ENCODE data around the gene RNF10. TPM values are rescaled to one million over a fixed set of nuclear protein-coding genes. Genes with fewer than 3 reads are reported as not detected.

The RNF10 gene
- total RNA-seq, 2 donors from 2014 or later: 182 to 212 TPM

Other genes starting within 250 kb of the RNF10 start
- 1,000 to 10,000 TPM; 2,951 to 6,256 TPM for gene RNU4-2, start 242.5 kb upstream of the RNF10 start, total RNA-seq
- gene RNU4-1, start 241.1 kb upstream of the RNF10 start, total RNA-seq: 1,000 to 10,000 TPM; 2,108 to 2,470 TPM
- gene SIRT4, start 232.0 kb upstream of the RNF10 start, total RNA-seq: 1 to 10 TPM; 3.1 to 4.1 TPM
- not detected for gene PLA2G1B, start 206.6 kb upstream of the RNF10 start, total RNA-seq
- gene MSI1, start 165.2 kb upstream of the RNF10 start, total RNA-seq: under 1 TPM in 1 of 2 donors, not detected in 1; 0.24 TPM
- gene COX6A1, start 96.2 kb upstream of the RNF10 start, total RNA-seq: 100 to 1,000 TPM; 291 to 437 TPM
- 10 to 100 TPM; 31.8 to 58.6 TPM for gene TRIAP1, start 88.0 kb upstream of the RNF10 start, total RNA-seq
- gene GATC, start 87.9 kb upstream of the RNF10 start, total RNA-seq: 10 to 100 TPM; 33.2 to 41.3 TPM
- gene SRSF9, start 64.6 kb upstream of the RNF10 start, total RNA-seq: 100 to 1,000 TPM; 138 to 246 TPM
- gene DYNLL1, start 38.2 kb upstream of the RNF10 start, total RNA-seq: 100 to 1,000 TPM in 1 of 2 donors, 10 to 100 TPM in 1; 69.2 to 197 TPM
- gene COQ5, start 5.2 kb upstream of the RNF10 start, total RNA-seq: 10 to 100 TPM; 17.2 to 21.8 TPM
- gene POP5, start 47.0 kb downstream of the RNF10 start, total RNA-seq: 10 to 100 TPM; 29.9 to 41.5 TPM
- gene CABP1, start 106.3 kb downstream of the RNF10 start, total RNA-seq: 1 to 10 TPM in 1 of 2 donors, under 1 TPM in 1; 0.56 to 6.9 TPM
- gene MLEC, start 152.8 kb downstream of the RNF10 start, total RNA-seq: 10 to 100 TPM; 58.6 to 90.5 TPM
- gene UNC119B, start 176.1 kb downstream of the RNF10 start, total RNA-seq: 10 to 100 TPM; 23.8 to 31.1 TPM
- gene ACADS, start 191.5 kb downstream of the RNF10 start, total RNA-seq: 10 to 100 TPM; 13.2 to 16.2 TPM

All from activated T-helper 17 cell treated with anti-CD3 and anti-CD28 coated beads, Interleukin-2, amount 50 U/mL, for 72 hours (primary cell).